OCI-LY3 (cell line): ENCODE measurements around the gene PLEKHA6.

ENCODE experiments used
- H2AFZ ChIP-seq: fragments of 200-600, 300-600 bp; shearing (Covaris generic); 2 replicates; pipeline ENCODE4 v1.6.0; 2014; ENCODE audit warnings: antibody characterized with exemption, low read depth, low read length
- H3K27ac ChIP-seq: fragments of 200-600, 300-600 bp; sonication (generic); 2 replicates; pipeline ENCODE4 v1.5.1; 2014; ENCODE audit warnings: mild to moderate bottlenecking, low read length, moderate library complexity, mixed read lengths
- H3K27me3 ChIP-seq: fragments of 200-600, 300-600 bp; sonication (generic); 2 replicates; pipeline ENCODE4 v1.6.1; 2014; ENCODE audit warnings: low read depth, low read length, mixed read lengths
- H3K36me3 ChIP-seq: fragments of 200-600, 300-600 bp; sonication (generic); replicated peaks from 2 replicates; pipeline ENCODE3; 2014; ENCODE audit warnings: low read depth, low read length, mixed read lengths
- H3K4me1 ChIP-seq: fragments of 300-600, 200-600 bp; sonication (generic); 2 replicates; pipeline ENCODE4 v1.6.1; 2014; ENCODE audit warnings: low read length, mixed read lengths
- H3K4me2 ChIP-seq: fragments of 200-600, 300-600 bp; sonication (generic); 2 replicates; pipeline ENCODE4 v1.6.1; 2014; ENCODE audit warnings: low read length, mixed read lengths
- H3K4me3 ChIP-seq: fragments of 300-600, 200-600 bp; sonication (generic); 2 replicates; pipeline ENCODE4 v1.5.1; 2014; ENCODE audit warnings: antibody characterized with exemption, mild to moderate bottlenecking, low read length, moderate library complexity
- H3K79me2 ChIP-seq: fragments of 300-600, 200-600 bp; shearing (Covaris generic); 2 replicates; pipeline ENCODE4 v1.6.1; 2014; ENCODE audit warnings: mild to moderate bottlenecking, low read length, mixed read lengths
- H3K9ac ChIP-seq: fragments of 300-600, 200-600 bp; shearing (Covaris generic); 2 replicates; pipeline ENCODE4 v1.6.0; 2014; ENCODE audit warnings: mild to moderate bottlenecking, low read length, moderate library complexity
- H3K9me3 ChIP-seq: fragments of 200-600, 300-600 bp; shearing (Covaris generic); 2 replicates; pipeline ENCODE4 v1.6.1; 2014; ENCODE audit warnings: low read length, mixed read lengths; ENCODE audit not compliant: insufficient read depth
- H4K20me1 ChIP-seq: fragments of 200-600, 300-600 bp; sonication (generic); 2 replicates; pipeline ENCODE4 v1.6.1; 2016; ENCODE audit warnings: low read length, mixed read lengths; ENCODE audit not compliant: insufficient read depth
- CTCF ChIP-seq: fragments of 200-600, 300-600 bp; sonication (generic); IDR thresholded peaks from 2 replicates; pipeline ENCODE4 v1.5.1; 2014; ENCODE audit warnings: antibody characterized with exemption, low read length, low read depth
- EZH2phosphoT487 ChIP-seq: fragments of 200-600 bp; shearing (Covaris generic); IDR thresholded peaks from 2 replicates; pipeline ENCODE4 v1.6.1; 2018; ENCODE audit warnings: antibody characterized with exemption, mixed run types, low read depth

Gene PLEKHA6

GRCh38 chr1:204382714-204383083 is 23.0 kb upstream of the PLEKHA6 start:
- Histone ChIP-seq H3K4me2 (peak overlapping the region; percentile 66), H3K4me3 (peak overlapping the region; percentile 66), H3K27me3 (peaks cover 41% of the 10 kb centered on the region), H2AFZ (peak overlapping the region; percentile 24; the same call in 1 of the 2 replicates), H3K4me1 (peaks cover 6% of the 10 kb centered on the region; the same call in 1 of the 2 replicates), H3K79me2 (no peaks in the 10 kb centered on the region), H3K9ac (no peak overlapping the region), H3K36me3 (no peaks in the 10 kb centered on the region), H3K27ac (no peak overlapping the region), H4K20me1 (no peaks in the 10 kb centered on the region), H3K9me3 (no peaks in the 10 kb centered on the region)
- no peak for TF ChIP-seq CTCF
- TF ChIP-seq EZH2phosphoT487, result no peak

- H3K27ac ChIP-seq, result no peak overlapping the region
- H3K9ac ChIP-seq, result no peak overlapping the region
- H3K27me3 ChIP-seq, result peaks cover 44% of the 10 kb centered on the region
Observed at GRCh38 chr1:204380293-204380831, 20.6 kb upstream of the PLEKHA6 start.

GRCh38 chr1:204377800-204378668 is 18.3 kb upstream of the PLEKHA6 start:
- H3K4me1 ChIP-seq, result peaks cover 6% of the 10 kb centered on the region; the same call in 1 of the 2 replicates
- TF ChIP-seq CTCF, result no peak
- no peak for TF ChIP-seq EZH2phosphoT487
- H2AFZ ChIP-seq, result no peak overlapping the region
- no peaks in the 10 kb centered on the region for H4K20me1 ChIP-seq
- peak overlapping the region; percentile 35 for H3K4me2 ChIP-seq
- H3K27me3 ChIP-seq, result peaks cover 56% of the 10 kb centered on the region
- H3K4me3 ChIP-seq, result 0 out of 2 replicates have a peak overlapping the region, but pooled peaks have one; percentile 25
- H3K9me3 ChIP-seq, result no peaks in the 10 kb centered on the region
- no peaks in the 10 kb centered on the region for H3K36me3 ChIP-seq
- no peak overlapping the region for H3K27ac ChIP-seq
- H3K9ac ChIP-seq, result no peak overlapping the region
- H3K79me2 ChIP-seq, result no peaks in the 10 kb centered on the region

More at GRCh38 chr1:204380293-204380831, 20.6 kb upstream of the PLEKHA6 start:
- H2AFZ ChIP-seq, result no peak overlapping the region
- no peaks in the 10 kb centered on the region for H3K79me2 ChIP-seq
- no peak overlapping the region for H3K4me2 ChIP-seq
- H4K20me1 ChIP-seq, result no peaks in the 10 kb centered on the region
- H3K9me3 ChIP-seq, result no peaks in the 10 kb centered on the region
- TF ChIP-seq EZH2phosphoT487 (no peak), CTCF (no peak)
- H3K36me3 ChIP-seq, result no peaks in the 10 kb centered on the region
- H3K4me3 ChIP-seq, result no peak overlapping the region
- peaks cover 6% of the 10 kb centered on the region; the same call in 1 of the 2 replicates for H3K4me1 ChIP-seq
